Heart left ventricle (tissue), 16 donors: Measurements from ENCODE around the gene LSG1. TPM values are rescaled to one million over a fixed set of nuclear protein-coding genes. Genes with fewer than 3 reads are reported as not detected.

Experiments used
- ATAC-seq, 4 donors: fragments of 200-7000 bp; cut with Tn5 transposase; one replicate each; pipeline ENCODE4 v1.9.1; 2020 to 2022; ENCODE audit warnings: moderate library complexity in 4 of 4, mild to moderate bottlenecking in 3 of 4, moderate number of reproducible peaks in 1 of 4
- DNase-seq, 5 donors: peaks; one replicate each; pipeline ENCODE4 v3.0.0-alpha.2; 2020
- H3K27ac ChIP-seq, 12 donors: fragments of 200-600 bp; sonication (generic) in 4 of 12; one replicate each; pipeline versions ENCODE4 v1.5.0 to v1.8.0; 2016 to 2022; ENCODE audit warnings: mild to moderate bottlenecking in 2 of 12
- H3K27me3 ChIP-seq, 9 donors: fragments of 200-600 bp; sonication (generic) in 2 of 9; one replicate each; pipeline versions ENCODE4 v1.5.1 to v1.8.0; 2016 to 2022; ENCODE audit warnings: mild to moderate bottlenecking in 3 of 9
- H3K36me3 ChIP-seq, 9 donors: fragments of 200-600 bp; sonication (generic) in 2 of 9; one replicate each; pipeline versions ENCODE4 v1.5.0 to v1.8.0; 2018 to 2022; ENCODE audit warnings: mild to moderate bottlenecking in 2 of 9
- H3K4me1 ChIP-seq, 12 donors: fragments of 200-600 bp; sonication (generic) in 4 of 12; one replicate each; pipeline versions ENCODE4 v1.5.0 to v1.8.0; 2016 to 2022; ENCODE audit warnings: mild to moderate bottlenecking in 3 of 12
- H3K4me3 ChIP-seq, 12 donors: fragments of 200-600 bp; sonication (generic) in 4 of 12; one replicate each; pipeline versions ENCODE4 v1.5.0 to v1.8.0; 2017 to 2022; ENCODE audit warnings: mild to moderate bottlenecking in 9 of 12, moderate library complexity in 4 of 12
- H3K9me3 ChIP-seq, 12 donors: fragments of 200-600 bp; sonication (generic) in 4 of 12; one replicate each; pipeline versions ENCODE4 v1.5.0 to v1.8.0; 2016 to 2022; ENCODE audit warnings: mild to moderate bottlenecking in 1 of 12
- CTCF ChIP-seq, 12 donors: fragments of 200-600 bp; sonication (generic) in 4 of 12; IDR thresholded peaks; one replicate each; pipeline versions ENCODE4 v1.5.0 to v1.8.0; 2018 to 2022; ENCODE audit warnings: antibody characterized with exemption in 12 of 12, mild to moderate bottlenecking in 5 of 12
- POLR2A ChIP-seq, 2 donors: fragments of 450-650 bp; IDR thresholded peaks; one replicate each; pipeline ENCODE4 v1.6.1; 2017; ENCODE audit warnings: antibody characterized with exemption in 2 of 2, mild to moderate bottlenecking in 2 of 2, moderate library complexity in 2 of 2
- whole genome bisulfite sequencing, 4 donors: extraction: QIAGEN DNeasy Blood & Tissue Kit in 2 of 4; methylation state at CpG; one replicate each; pipeline versions ENCODE4 v1.1.5 to v1.1.7; 2013 to 2018; 5-methylcytosine and 5-hydroxymethylcytosine counted together
- intact Hi-C, 10 donors: fragments of 100-400 bp; cut with DNase I; formaldehyde crosslinking; loops; one replicate each; pipeline versions ENCODE4 v1.11.1 to v1.14.2; 2022
- polyA plus RNA-seq, 2 donors: library from polyadenylated mRNA; stranded (reverse); fragments of 200-250 nt; gene quantifications; one replicate each; pipeline ENCODE4 v1.2.3, GENCODE V29; 2013
- total RNA-seq, 9 donors: library from RNA; depleted of rRNA in 2 of 9; stranded (reverse); fragments of >200 nt in 2 of 9; fragmentation: NEBNext Ultra II Directional in 3 of 9; extraction: Animal tissue kit (Norgen Biotek cat#: 25700) in 3 of 9; gene quantifications; one replicate each; pipeline versions ENCODE4 v1.1.0 to v1.2.4, GENCODE V29; 2016 to 2023
- donor health status: ischemic (EF 13 %, LVEDD 7.1; RV severe dilation, severe dysfunction).
- donor health status: healthy with polysubstance abuse.
- donor health status: DM: no; HTN: yes; CAD: no.
- donor health status: DM: no; HTN: no; CAD: no.
- donor health status: ischemic (EF 25% LVEDD 6.9; RV normal size, moderate dysfunction).
- donor health status: ischemic (EF 25% LVEDD 5.7; RV mildly dilated, moderate dysfunction).
- donor health status: healthy.
- donor health status: DM: yes; HTN: yes; CAD: no.
- donor health status: ischemic (EF 35%, LVEDD 5.7; RV mildly dilated, moderate dysfunction).
- donor health status: nonischemic (EF 11% LVEDD 7.7; RV severe dilation, severe dysfunction).
- donor health status: DM: yes; HTN: yes; CAD: no.
- donor health status: PGD.
- donor health status: ischemic (EF 29% LVEDD 5.4; RV normal size, mild dysfunction).
- donor health status: nonischemic (EF 23%, LVEDD 6.1; RV moderate dilation, normal function).

LSG1 gene
- total and polyA plus RNA-seq, 11 donors: 9.6 to 26.9 (median 18.9) TPM

GRCh38 chr3:194686414-194686815, 14.4 kb upstream of the LSG1 start:
- Histone ChIP-seq H3K4me3 (peak overlapping the region; percentile 70 to 96 (median 86)), H3K27ac (peak overlapping the region; percentile 43 to 94 (median 90)), H3K4me1 (peaks cover 4 to 68% (median 50%) of the 10 kb centered on the region in 12 donors), H3K36me3 (peaks cover 0 to 8% (median 0%) of the 10 kb centered on the region in 9 donors), H3K9me3 (no peaks in the 10 kb centered on the region), H3K27me3 (no peaks in the 10 kb centered on the region)
- ATAC-seq (no peak), DNase-seq (no peak)
- intact Hi-C loops: loop anchor here (2.0 to 10.0 kb wide), 16 partner anchors 81 to 838 kb away; no protein-coding TSS in a partner anchor
- WGBS, 4 donors: 0 to 1% (median 0%) methylated on average over 29 of the region's 29 CpGs
- TF ChIP-seq POLR2A (IDR thresholded peaks at IDR 0.05) (no peak), CTCF (IDR thresholded peaks at IDR 0.05) (no peak)

DNA sequence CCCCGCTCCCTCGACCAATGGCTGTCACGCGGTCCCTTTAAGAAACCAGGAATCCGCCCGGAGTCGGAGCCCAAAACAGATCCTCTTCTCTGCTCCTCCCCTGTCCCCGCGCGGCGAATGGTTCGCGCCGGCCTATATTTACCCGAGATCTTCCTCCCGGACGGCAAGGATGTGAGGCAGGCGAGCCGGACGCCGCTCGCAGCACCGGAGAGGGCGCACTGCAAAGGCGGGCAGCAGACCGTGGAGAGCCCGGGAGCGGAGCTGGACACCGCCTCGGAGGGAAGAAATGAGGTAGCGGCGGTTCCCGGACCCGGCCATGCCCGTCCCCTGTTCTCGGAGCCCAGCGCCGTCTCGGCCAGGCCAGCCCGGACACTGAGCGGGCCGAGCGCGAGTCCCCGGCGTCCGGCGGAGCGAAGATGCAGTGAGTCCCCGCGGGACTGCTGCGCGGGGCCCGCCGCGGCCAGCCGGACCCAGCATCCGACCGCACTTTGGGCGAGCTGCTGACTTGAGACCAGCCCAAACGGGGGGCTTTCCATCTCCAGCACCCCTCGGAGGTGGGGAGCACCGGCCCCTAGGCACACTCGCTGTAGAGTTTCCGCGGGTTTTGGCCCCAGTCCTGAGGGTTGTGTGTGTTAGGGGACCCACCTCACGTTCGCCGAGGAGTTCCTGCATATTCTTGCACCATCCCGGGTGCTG, 13.9 kb upstream of the LSG1 start, which contains the start of gene FAM43A:
Gene FAM43A, plus strand, starts transcription at position 166 of the 696 bp plus-strand sequence. CDS start 944 bp downstream, outside the sequence.
- Histone ChIP-seq H3K4me3 (peak within 1 kb of the TSS; percentile 70 to 96 (median 86)), H3K9me3 (no peaks in the 10 kb centered on the region), H3K27ac (peak within 1 kb of the TSS; percentile 43 to 94 (median 90)), H3K4me1 (peaks cover 4 to 63% (median 45%) of the 10 kb centered on the region in 12 donors), H3K36me3 (peaks cover 0 to 8% (median 0%) of the 10 kb centered on the region in 9 donors), H3K27me3 (no peaks in the 10 kb centered on the region)
- peak; percentile 84 to 89 (median 86) for ATAC-seq
- TF ChIP-seq CTCF (IDR thresholded peaks at IDR 0.05) (peak in 7 of 12 donors; percentile 7 to 36 (median 31)), POLR2A (IDR thresholded peaks at IDR 0.05) (peak; percentile 98 to 100)
- 0 to 1% (median 1%) methylated on average over 43 to 70 of the region's 70 CpGs for WGBS, 4 donors
- intact Hi-C loops: loop anchor here (1.0 to 10.0 kb wide), 20 partner anchors 81 to 839 kb away; no protein-coding TSS in a partner anchor
- peak; percentile 96 to 98 (median 96) for DNase-seq

DNA sequence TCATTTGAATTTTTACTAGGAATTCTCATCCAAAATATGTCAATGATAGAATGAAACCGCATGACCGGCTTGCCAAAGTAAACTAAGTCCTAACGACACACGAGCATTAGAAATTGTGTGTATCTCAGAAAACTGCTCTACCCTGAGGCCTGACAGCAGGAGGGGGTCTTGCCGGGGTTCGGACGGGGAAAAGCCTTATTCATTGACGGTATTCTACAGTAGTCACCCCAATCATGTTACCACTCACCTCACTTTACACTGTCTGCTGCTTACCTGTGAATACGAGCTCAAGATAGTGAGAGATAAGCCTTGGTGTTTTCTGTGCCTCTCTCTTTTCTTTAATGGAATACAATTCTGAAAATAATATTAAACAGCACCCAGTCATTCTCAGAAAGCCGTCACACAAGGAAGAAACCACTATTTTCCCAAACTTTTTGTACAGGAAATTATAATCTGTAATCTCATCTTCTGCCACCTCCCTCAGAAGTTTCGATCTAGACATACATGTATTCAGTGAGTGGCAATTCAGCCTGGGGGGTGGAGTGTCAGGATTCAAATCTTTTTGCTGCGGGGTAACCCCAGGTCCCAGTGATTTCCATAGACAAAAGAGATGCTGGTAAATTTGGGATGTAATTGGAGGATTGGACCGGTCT, 13.2 kb upstream of the LSG1 start:
- WGBS, 4 donors: 60 to 67% (median 64%) methylated on average over 13 of the region's 13 CpGs
- Histone ChIP-seq H3K36me3 (peaks cover 0 to 8% (median 0%) of the 10 kb centered on the region in 9 donors), H3K9me3 (no peaks in the 10 kb centered on the region), H3K27me3 (no peaks in the 10 kb centered on the region), H3K4me1 (peaks cover 4 to 56% (median 38%) of the 10 kb centered on the region in 12 donors), H3K27ac (peak overlapping the region in 11 of 12 donors; percentile 43 to 94 (median 90)), H3K4me3 (peak overlapping the region; percentile 70 to 96 (median 86))
- TF ChIP-seq CTCF (IDR thresholded peaks at IDR 0.05) (no peak), POLR2A (IDR thresholded peaks at IDR 0.05) (no peak)
- DNase-seq: no peak
- intact Hi-C loops: loop anchor here (1.0 to 10.0 kb wide), 20 partner anchors 82 to 840 kb away; no protein-coding TSS in a partner anchor
- ATAC-seq: no peak

DNA sequence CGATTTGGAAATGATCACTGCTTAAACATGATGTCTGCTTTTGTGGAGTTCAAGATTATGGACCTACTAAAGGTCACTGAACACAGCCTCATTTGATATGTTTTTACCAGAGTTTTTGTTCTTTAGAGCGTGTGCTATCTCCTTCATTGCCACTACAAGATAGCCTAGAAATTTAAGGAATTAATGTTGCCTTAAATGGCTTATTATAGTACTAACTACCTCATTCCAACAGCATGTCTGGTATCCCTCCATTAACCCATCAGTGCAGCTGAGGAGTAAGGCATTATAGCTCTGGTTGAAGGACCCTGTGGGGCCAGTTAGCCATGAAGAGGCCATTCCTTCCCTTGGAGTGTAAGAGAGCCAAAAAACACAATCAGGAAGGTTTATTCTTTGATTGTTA, 11.4 kb upstream of the LSG1 start:
- peak overlapping the region in 7 of 12 donors; percentile 5 to 61 (median 40) for H3K27ac ChIP-seq
- WGBS, 4 donors: 52 to 68% (median 60%) methylated on average over 2 of the region's 2 CpGs
- TF ChIP-seq CTCF (IDR thresholded peaks at IDR 0.05) (no peak), POLR2A (IDR thresholded peaks at IDR 0.05) (no peak)

More for the DNA sequence above, 11.4 kb upstream of the LSG1 start:
- Histone ChIP-seq H3K9me3 (no peaks in the 10 kb centered on the region), H3K4me3 (no peak overlapping the region), H3K4me1 (peaks cover 4 to 40% (median 26%) of the 10 kb centered on the region in 12 donors), H3K27me3 (no peaks in the 10 kb centered on the region), H3K36me3 (peaks cover 0 to 3% (median 0%) of the 10 kb centered on the region in 9 donors)
- ATAC-seq (no peak), DNase-seq (no peak)
- intact Hi-C loops: loop anchor here (1.0 to 10.0 kb wide), 17 partner anchors 201 to 841 kb away; no protein-coding TSS in a partner anchor
